GM19240 (cell line): ENCODE results near the gene POLA1.
"Not testable (repeated sequence)": the region's sequence is repeated elsewhere in the genome, so short reads cannot be mapped to it uniquely, and the experiment has no call there.

Experiments used
- DNase-seq: peaks from one replicate; pipeline ENCODE4 v3.0.0; 2011; ENCODE audit warnings: low spot score; ENCODE audit not compliant: insufficient read length

The POLA1 gene

GRCh38 chrX:24693453-24694202 lies at the start of gene POLA1:
POLA1 (plus strand) TSS chrX:24693918; CDS start chrX:24693962, 44 bp downstream.
- DNase-seq: peak; percentile 48

GRCh38 chrX:24646006-24646405 lies 47.7 kb upstream of the POLA1 start:
- no peak for DNase-seq

GRCh38 chrX:24646745-24647182 lies 47.0 kb upstream of the POLA1 start:
- no peak for DNase-seq

GRCh38 chrX:24647257-24648058 lies 46.3 kb upstream of the POLA1 start, which contains the start of gene PCYT1B:
PCYT1B (minus strand) TSS chrX:24647347; CDS start chrX:24647105, 242 bp downstream.
- no peak for DNase-seq

GRCh38 chrX:24648495-24648894 lies 45.2 kb upstream of the POLA1 start:
- DNase-seq: no peak

GRCh38 chrX:24651783-24652182 lies 41.9 kb upstream of the POLA1 start:
- DNase-seq: no peak

- not testable (repeated sequence) for DNase-seq
Observed at GRCh38 chrX:24655679-24656078, 38.0 kb upstream of the POLA1 start.

GRCh38 chrX:24657671-24658386 lies 35.9 kb upstream of the POLA1 start:
- DNase-seq: no peak

GRCh38 chrX:24658421-24658820 lies 35.3 kb upstream of the POLA1 start:
- no peak for DNase-seq

- no peak for DNase-seq
Observed at GRCh38 chrX:24659106-24659505, 34.6 kb upstream of the POLA1 start.

GRCh38 chrX:24659646-24660045 lies 34.1 kb upstream of the POLA1 start:
- DNase-seq: no peak

- no peak for DNase-seq
Observed at GRCh38 chrX:24661292-24661691, 32.4 kb upstream of the POLA1 start.

- no peak for DNase-seq
Observed at GRCh38 chrX:24662352-24662751, 31.4 kb upstream of the POLA1 start.

GRCh38 chrX:24668111-24668510 lies 25.6 kb upstream of the POLA1 start:
- no peak for DNase-seq

- DNase-seq: no peak
Observed at GRCh38 chrX:24672701-24673190, 21.0 kb upstream of the POLA1 start.

- no peak for DNase-seq
Observed at GRCh38 chrX:24673424-24673823, 20.3 kb upstream of the POLA1 start.

- DNase-seq: peak; percentile 17
Observed at GRCh38 chrX:24676403-24677024, 17.2 kb upstream of the POLA1 start.

- no peak for DNase-seq
Observed at GRCh38 chrX:24682739-24683432, 10.8 kb upstream of the POLA1 start.

- DNase-seq: no peak
Observed at GRCh38 chrX:24684048-24684447, 9.7 kb upstream of the POLA1 start.

GRCh38 chrX:24692305-24692704 lies 1.4 kb upstream of the POLA1 start:
- no peak for DNase-seq

GRCh38 chrX:24694825-24695224 lies 1.1 kb downstream of the POLA1 start:
- DNase-seq: no peak
